CMK (cell line): ENCODE data around the gene TNFAIP8L2.

ENCODE experiments used
- DNase-seq: peaks from one replicate; pipeline ENCODE4 v3.0.0-alpha.2; 2010; ENCODE audit warnings: low read depth

Gene TNFAIP8L2

GRCh38 chr1:151156515-151156819 lies at the start of gene TNFAIP8L2:
TNFAIP8L2 (plus strand) TSS chr1:151156649; CDS start chr1:151158698, 2,049 bp downstream.
- DNase-seq, result peak; percentile 64

GRCh38 chr1:151106894-151107293 lies 49.6 kb upstream of the TNFAIP8L2 start:
- no peak for DNase-seq

DNA sequence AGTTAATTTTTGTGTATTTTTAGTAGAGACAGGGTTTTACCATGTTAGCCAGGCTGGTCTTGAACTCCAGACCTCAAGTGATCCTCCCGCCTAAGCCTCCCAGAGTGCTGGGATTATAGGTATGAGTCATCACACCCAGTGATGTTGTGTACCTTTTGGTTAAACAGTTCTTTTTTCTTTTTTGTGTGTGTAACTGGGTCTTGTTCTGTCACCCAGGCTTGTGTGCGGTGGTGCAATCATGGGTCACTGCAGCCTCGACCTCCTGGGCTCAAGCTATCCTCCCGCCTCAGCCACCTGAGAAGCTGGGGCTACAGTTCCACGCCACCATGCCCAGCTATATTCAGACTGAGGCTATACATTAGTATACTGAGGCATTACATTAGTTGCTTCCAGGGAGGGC lies 48.1 kb upstream of the TNFAIP8L2 start:
- no peak for DNase-seq

DNA sequence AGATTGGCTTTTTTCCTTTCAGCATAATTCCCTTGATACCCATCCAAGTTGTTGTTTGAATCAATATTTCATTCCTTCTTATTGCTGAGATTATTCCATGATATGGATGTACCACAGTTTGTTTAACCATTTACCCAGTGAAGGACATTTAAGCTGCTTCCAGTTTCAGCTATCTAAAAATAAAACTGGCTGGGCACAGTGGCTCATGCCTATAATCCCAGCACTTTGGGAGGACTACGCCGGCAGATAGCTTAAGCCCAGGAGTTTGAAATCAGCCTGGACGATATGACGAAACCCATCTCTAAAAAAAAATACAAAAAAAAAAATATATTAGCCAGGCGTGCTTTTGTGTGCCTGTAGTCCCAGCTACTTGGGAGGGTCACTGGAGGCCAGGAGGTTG lies 42.6 kb upstream of the TNFAIP8L2 start:
- no peak for DNase-seq

GRCh38 chr1:151124763-151125403 lies 31.6 kb upstream of the TNFAIP8L2 start:
- no peak for DNase-seq

- DNase-seq, result no peak
Measured at GRCh38 chr1:151128800-151129199, 27.6 kb upstream of the TNFAIP8L2 start.

GRCh38 chr1:151130987-151131586 lies 25.4 kb upstream of the TNFAIP8L2 start:
- no peak for DNase-seq

GRCh38 chr1:151131701-151132334 lies 24.6 kb upstream of the TNFAIP8L2 start:
- no peak for DNase-seq

- no peak for DNase-seq
Measured at GRCh38 chr1:151132335-151133017, 24.0 kb upstream of the TNFAIP8L2 start.

GRCh38 chr1:151133018-151133806 lies 23.2 kb upstream of the TNFAIP8L2 start:
- no peak for DNase-seq

- DNase-seq, result no peak
Measured at GRCh38 chr1:151134396-151134795, 22.1 kb upstream of the TNFAIP8L2 start.

DNA sequence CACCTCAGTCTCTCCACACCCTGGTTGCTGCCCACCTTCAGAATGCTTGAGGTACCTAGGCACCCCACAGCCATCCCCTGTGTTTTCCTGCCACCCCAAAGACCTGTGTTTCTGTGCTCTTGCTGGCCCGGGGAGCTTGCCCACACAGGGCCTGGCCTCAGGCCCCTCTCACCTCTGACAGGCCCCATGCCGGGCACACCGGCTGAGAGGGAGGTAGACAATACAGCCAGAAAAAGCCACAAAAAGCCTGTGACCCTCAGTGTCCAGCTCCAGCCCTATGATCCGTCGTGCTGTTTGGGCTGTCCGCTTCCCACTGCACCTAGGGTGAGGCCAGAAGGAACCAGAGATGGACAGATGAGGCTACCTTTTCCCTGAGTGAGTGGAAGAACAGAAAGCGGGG lies 21.5 kb upstream of the TNFAIP8L2 start:
- no peak for DNase-seq

GRCh38 chr1:151135433-151136385 lies 20.7 kb upstream of the TNFAIP8L2 start:
- no peak for DNase-seq

DNA sequence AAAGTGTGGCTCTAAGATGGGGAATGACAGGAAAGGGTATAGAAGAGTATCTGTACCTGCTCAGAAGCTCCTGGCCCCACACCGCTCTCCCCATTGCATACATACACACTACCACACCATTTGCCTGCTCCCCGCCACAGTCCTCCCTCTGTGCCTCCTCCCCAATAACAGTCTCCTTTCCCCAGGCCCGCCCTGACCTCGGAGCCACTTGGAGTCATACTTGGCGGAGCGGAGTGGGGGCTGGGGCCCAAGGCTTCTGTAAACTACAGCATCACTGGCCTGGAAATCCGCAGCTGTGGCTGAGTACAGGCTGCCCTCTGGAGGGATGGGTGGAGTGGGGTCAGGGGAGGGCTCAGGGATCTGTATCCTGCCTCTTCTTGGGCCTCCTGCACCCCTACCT lies 18.7 kb upstream of the TNFAIP8L2 start:
- DNase-seq, result no peak

DNA sequence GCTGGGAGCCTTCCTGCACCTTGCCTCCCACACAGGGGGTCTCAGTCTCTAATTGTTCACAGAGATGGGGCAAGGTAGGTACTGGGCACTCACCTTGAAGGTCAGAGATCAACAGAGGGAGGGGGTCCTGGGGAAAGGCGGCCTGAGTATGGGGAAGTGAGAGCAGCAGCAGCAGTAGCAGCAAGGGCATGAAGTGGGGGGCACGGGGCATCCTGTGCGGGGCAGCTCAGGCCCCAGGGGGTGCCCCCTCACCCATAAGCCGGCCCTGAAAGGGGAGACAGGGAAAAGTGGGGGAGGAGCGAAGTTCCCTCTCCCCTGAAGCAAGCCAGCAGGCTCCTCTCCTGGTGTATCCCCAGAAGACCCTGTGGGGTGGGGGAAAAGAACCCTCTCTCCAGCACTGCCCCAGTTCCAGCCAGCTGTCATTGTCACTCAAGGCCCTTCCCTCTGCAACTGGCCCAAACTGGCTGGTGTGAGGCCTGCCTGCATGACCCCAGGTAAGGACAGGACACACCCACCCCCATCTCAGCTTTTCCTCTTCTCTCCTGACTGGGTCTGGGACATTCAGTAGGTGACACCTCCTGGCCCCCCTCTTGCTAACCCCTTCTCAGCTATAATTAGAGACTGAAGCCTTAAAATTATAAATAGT lies 13.9 kb upstream of the TNFAIP8L2 start:
- no peak for DNase-seq

GRCh38 chr1:151143057-151143435 lies 13.4 kb upstream of the TNFAIP8L2 start:
- DNase-seq, result no peak

DNA sequence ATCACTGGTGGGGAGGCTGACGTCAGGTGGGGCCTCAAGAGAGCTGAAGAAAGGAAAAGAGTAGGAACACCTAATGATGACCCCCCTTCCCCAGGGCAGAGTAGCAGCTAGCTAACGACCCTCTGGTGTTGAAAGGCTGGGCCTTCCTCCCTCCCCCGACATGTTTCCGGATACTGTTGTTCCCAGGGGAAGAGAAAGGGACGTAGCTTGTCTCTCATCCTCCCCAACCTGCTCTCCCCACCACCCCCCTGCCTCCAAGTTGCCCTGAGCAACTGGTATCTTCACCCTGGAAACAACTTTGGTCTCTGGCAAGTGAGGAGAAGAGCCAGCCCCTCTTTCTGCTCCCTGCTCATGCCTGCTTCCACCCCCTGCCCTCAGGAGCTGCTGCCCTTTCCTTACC lies 12.5 kb upstream of the TNFAIP8L2 start:
- no peak for DNase-seq

DNA sequence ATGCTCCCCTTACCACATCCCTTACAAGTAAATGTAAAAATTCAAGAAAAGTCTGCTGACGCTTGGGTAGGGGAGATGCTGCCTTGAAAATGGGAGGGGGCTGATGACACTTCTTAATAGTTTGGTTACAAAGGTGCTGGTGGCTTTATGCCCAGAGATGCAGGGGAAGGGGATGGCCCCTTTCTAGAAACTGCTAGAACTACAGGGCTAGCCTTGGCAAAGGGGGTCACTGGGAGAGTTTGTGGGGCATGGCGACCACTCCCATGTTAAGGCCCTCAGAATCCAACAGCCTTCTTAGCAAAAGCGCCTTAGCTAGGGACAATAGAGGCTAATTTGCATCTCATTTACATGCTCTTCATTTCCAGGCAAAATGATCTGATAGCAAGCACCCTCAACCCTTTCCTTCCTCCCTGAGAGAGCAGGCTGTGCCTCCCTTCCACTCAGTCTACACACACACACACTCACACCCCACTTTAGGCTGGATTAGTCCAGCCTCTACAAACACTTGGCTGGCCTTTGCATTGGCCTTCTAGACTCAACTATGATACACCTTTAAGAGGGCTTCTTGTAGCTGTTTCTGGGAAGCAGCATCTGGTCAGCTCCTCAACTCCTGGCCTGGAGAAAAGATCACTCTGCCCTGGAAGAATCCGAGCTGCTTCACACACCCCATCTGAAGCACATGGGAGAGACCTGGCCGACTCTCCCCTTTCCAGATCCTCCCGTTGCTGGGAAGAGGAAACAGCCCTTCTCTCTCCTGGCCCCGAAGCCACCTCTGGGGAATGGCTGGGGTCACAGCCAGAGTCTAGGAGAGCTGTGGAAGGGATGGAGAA lies 11.8 kb upstream of the TNFAIP8L2 start:
- DNase-seq, result no peak

GRCh38 chr1:151145304-151146071 lies 11.0 kb upstream of the TNFAIP8L2 start:
- no peak for DNase-seq
